GM12878 (cell line): ENCODE data around the gene ANO10. TPM values are rescaled to one million over a fixed set of nuclear protein-coding genes. Genes with fewer than 3 reads are reported as not detected.

Experiments used
- ATAC-seq: fragments of 200-7000 bp; cut with Tn5 transposase; 3 replicates; pipeline ENCODE4 v1.9.1; 2020; ENCODE audit warnings: mild to moderate bottlenecking, moderate library complexity
- BruUV-seq: library from RNA; stranded (reverse); fragments of 400-500 nt; replicated peaks from 2 replicates; lab custom pipeline; 2021; lab: Mats Ljungman, UMichigan
- CTCF ChIA-PET: fragments of 300-600 bp; sonication (Branson Sonifier 250); formaldehyde crosslinking; extraction: SDS; loops from one replicate; lab custom pipeline; 2021; ENCODE audit warnings: inconsistent platforms; lab: Yijun Ruan, JAX
- POLR2A ChIA-PET: fragments of 350-600 bp; formaldehyde crosslinking; extraction: SDS; loops from one replicate; lab custom pipeline; 2021; ENCODE audit warnings: inconsistent platforms; lab: Charles Lee
- RAD21 ChIA-PET: fragments of 300-600 bp; sonication (Branson Sonifier 250); formaldehyde crosslinking; loops from one replicate; lab custom pipeline; 2023; ENCODE audit warnings: antibody characterized with exemption; ENCODE audit not compliant: unreplicated experiment; lab: Charles Lee
- SMC1A ChIA-PET: fragments of 300-600 bp; sonication (Branson Sonifier 250); formaldehyde crosslinking; loops from one replicate; lab custom pipeline; 2023; ENCODE audit not compliant: unreplicated experiment, uncharacterized antibody; lab: Charles Lee
- DNase-seq: peaks from one replicate; pipeline ENCODE4 v3.0.0-alpha.2; 2011; ENCODE audit warnings: low read depth, low spot score
- FAIRE-seq: peaks from 3 replicates; lab custom pipeline; 2011; peaks lifted over from hg19 to GRCh38; lab: Jason Lieb, UNC
- H2AFZ ChIP-seq: 2 replicates; pipeline ENCODE4 v1.6.0; 2011; ENCODE audit warnings: low read depth, low read length, control low read depth; ENCODE audit not compliant: control insufficient read depth
- H3K27ac ChIP-seq: 2 replicates; pipeline ENCODE4 v1.5.1; 2011; ENCODE audit warnings: control low read depth; ENCODE audit not compliant: control insufficient read depth, insufficient read depth
- H3K27me3 ChIP-seq, 2 experiments: replicated peaks in 1 of 2; 2 replicates each; pipeline versions ENCODE4 v1.6.0 to v1.6.1; 2011; ENCODE audit warnings: low read length in 1 of 2; ENCODE audit not compliant: control insufficient read depth in 2 of 2, insufficient read depth in 2 of 2
- H3K36me3 ChIP-seq, 2 experiments: 2 replicates each; pipeline ENCODE4 v1.5.1; 2011; ENCODE audit warnings: low read length in 1 of 2; ENCODE audit not compliant: control insufficient read depth in 2 of 2, insufficient read depth in 2 of 2
- H3K4me1 ChIP-seq: 2 replicates; pipeline ENCODE4 v1.6.1; 2011; ENCODE audit warnings: mild to moderate bottlenecking, low read length, moderate library complexity, mixed read lengths; ENCODE audit not compliant: control insufficient read depth, insufficient read depth
- H3K4me2 ChIP-seq: 2 replicates; pipeline ENCODE4 v1.6.0; 2011; ENCODE audit warnings: control low read depth; ENCODE audit not compliant: control insufficient read depth, insufficient read depth
- H3K4me3 ChIP-seq: fragments of 200-600 bp; sonication (generic); 2 replicates; pipeline ENCODE4 v1.5.1; 2016
- H3K79me2 ChIP-seq: 2 replicates; pipeline ENCODE4 v1.6.0; 2011; ENCODE audit warnings: low read length; ENCODE audit not compliant: control insufficient read depth, insufficient read depth
- H3K9ac ChIP-seq: 2 replicates; pipeline ENCODE4 v1.8.0; 2011; ENCODE audit warnings: low read length, control low read depth, mixed read lengths; ENCODE audit not compliant: control insufficient read depth, insufficient read depth
- H3K9me3 ChIP-seq: replicated peaks from 3 replicates; pipeline ENCODE4 v1.5.1; 2011; ENCODE audit warnings: mild to moderate bottlenecking, low read length; ENCODE audit not compliant: control insufficient read depth, insufficient read depth
- H4K20me1 ChIP-seq: 2 replicates; pipeline ENCODE4 v1.6.0; 2011; ENCODE audit not compliant: control insufficient read depth, insufficient read depth
- BACH1 ChIP-seq: fragments of 450-650 bp; IDR thresholded peaks from 2 replicates; pipeline ENCODE4 v1.6.1; 2017; ENCODE audit warnings: mild to moderate bottlenecking, borderline replicate concordance
- CHD4 ChIP-seq: fragments of 200-600 bp; sonication (generic); IDR thresholded peaks from 2 replicates; pipeline ENCODE4 v1.6.1; 2016; ENCODE audit warnings: mild to moderate bottlenecking
- DPF2 ChIP-seq: fragments of 450-650 bp; IDR thresholded peaks from 2 replicates; pipeline ENCODE4 v1.6.1; 2017; ENCODE audit warnings: mild to moderate bottlenecking
- FOXM1 ChIP-seq: IDR thresholded peaks from 2 replicates; pipeline ENCODE4 v1.6.1; 2012; ENCODE audit warnings: low read depth, mild to moderate bottlenecking, inconsistent platforms, low read length, moderate library complexity
- NFIC ChIP-seq: IDR thresholded peaks from 2 replicates; pipeline ENCODE4 v1.6.1; 2012; ENCODE audit warnings: low read depth, mild to moderate bottlenecking, inconsistent platforms, low read length, moderate library complexity
- NFYA ChIP-seq: IDR thresholded peaks from 2 replicates; pipeline ENCODE4 v1.6.1; 2011; ENCODE audit warnings: low read depth, mild to moderate bottlenecking, low read length, improper control_type of control experiment, borderline replicate concordance
- POLR2AphosphoS5 ChIP-seq: IDR thresholded peaks from 2 replicates; pipeline ENCODE4 v1.6.1; 2011; ENCODE audit warnings: mild to moderate bottlenecking, low read length, inconsistent platforms
- SMAD1 ChIP-seq: fragments of 450-650 bp; IDR thresholded peaks from 2 replicates; pipeline ENCODE4 v1.6.1; 2018; ENCODE audit warnings: mild to moderate bottlenecking, low read depth; ENCODE audit not compliant: partially characterized antibody
- SMAD5 ChIP-seq: IDR thresholded peaks from 2 replicates; pipeline ENCODE4 v1.6.1; 2016; ENCODE audit warnings: antibody characterized with exemption, low read depth
- WRNIP1 ChIP-seq: IDR thresholded peaks from 2 replicates; pipeline ENCODE4 v1.6.1; 2011; ENCODE audit warnings: low read depth, low read length, improper control_type of control experiment, borderline replicate concordance
- WGBS: methylation state at CpG from one replicate; pipeline ENCODE4 v1.1.6; 2016; ENCODE audit warnings: low lambda C conversion rate; ENCODE audit not compliant: insufficient replicate concordance, insufficient coverage; ENCODE audit errors: missing lambda C conversion rate; 5-methylcytosine and 5-hydroxymethylcytosine counted together
- in situ Hi-C: fragments of 300-500 bp; cut with MboI; formaldehyde crosslinking; loops from 9 replicates; pipeline ENCODE4 v1.14.3; 2018; ENCODE audit warnings: mixed read lengths
- intact Hi-C: fragments of 100-400 bp; cut with micrococcal nuclease; formaldehyde crosslinking; loops from one replicate; pipeline ENCODE4 v1.14.2; 2022; ENCODE audit not compliant: unreplicated experiment
- polyA plus RNA-seq, 11 experiments: library from polyadenylated mRNA; depleted of rRNA in 4 of 11; unstranded in 6 of 11; stranded (reverse) in 5 of 11; fragments of >200 nt; fragmentation: Nextera tagmentation in 4 of 11; fragmentation: Illumina TruSeq in 1 of 11; extraction: Ambion mirVana in 4 of 11; extraction: Trizol in 1 of 11; gene quantifications; 1 replicate in 1 of 11; 2 replicates in 10 of 11; pipeline versions ENCODE4 v1.2.1 to v1.2.3, GENCODE V29; 2011 to 2016; ENCODE audit warnings: inconsistent platforms in 2 of 11, missing spikeins in 2 of 11, low read depth in 1 of 11
- total RNA-seq, 4 experiments: library from RNA; depleted of rRNA in 3 of 4; stranded (reverse); fragments of >200 nt in 3 of 4; fragmentation: Illumina TruSeq in 1 of 4; extraction: Trizol in 1 of 4; gene quantifications; 2 replicates each; pipeline versions ENCODE4 v1.2.1 to v1.2.3, GENCODE V29; 2013 to 2021
- TF ChIP-seq, protein P1 (sequence below): IDR thresholded peaks from 2 replicates; pipeline ENCODE4 v1.6.1; 2012; ENCODE audit warnings: improper control_type of control experiment, low read depth, low read length; ENCODE audit not compliant: insufficient replicate concordance
- TF ChIP-seq, protein P2 (sequence below), 3 experiments: IDR thresholded peaks in 2 of 3; conservative IDR thresholded peaks in 1 of 3; 2 replicates each; pipeline ENCODE4 v1.5.1; 2011; ENCODE audit warnings: low read depth in 3 of 3, low read length in 3 of 3, mild to moderate bottlenecking in 3 of 3, control low read depth in 2 of 3, moderate library complexity in 2 of 3, inconsistent platforms in 1 of 3, mixed read lengths in 1 of 3; ENCODE audit not compliant: control insufficient read depth in 2 of 3, insufficient read depth in 1 of 3; ENCODE audit errors: extremely low read depth in 1 of 3

The ANO10 gene
- total and polyA plus RNA-seq, 10 of the 15 experiments (the other 5 are each of a cell fraction or from before 2014, with no cell fraction given) = 0.29 to 21.9 (median 1.6) TPM

DNA sequence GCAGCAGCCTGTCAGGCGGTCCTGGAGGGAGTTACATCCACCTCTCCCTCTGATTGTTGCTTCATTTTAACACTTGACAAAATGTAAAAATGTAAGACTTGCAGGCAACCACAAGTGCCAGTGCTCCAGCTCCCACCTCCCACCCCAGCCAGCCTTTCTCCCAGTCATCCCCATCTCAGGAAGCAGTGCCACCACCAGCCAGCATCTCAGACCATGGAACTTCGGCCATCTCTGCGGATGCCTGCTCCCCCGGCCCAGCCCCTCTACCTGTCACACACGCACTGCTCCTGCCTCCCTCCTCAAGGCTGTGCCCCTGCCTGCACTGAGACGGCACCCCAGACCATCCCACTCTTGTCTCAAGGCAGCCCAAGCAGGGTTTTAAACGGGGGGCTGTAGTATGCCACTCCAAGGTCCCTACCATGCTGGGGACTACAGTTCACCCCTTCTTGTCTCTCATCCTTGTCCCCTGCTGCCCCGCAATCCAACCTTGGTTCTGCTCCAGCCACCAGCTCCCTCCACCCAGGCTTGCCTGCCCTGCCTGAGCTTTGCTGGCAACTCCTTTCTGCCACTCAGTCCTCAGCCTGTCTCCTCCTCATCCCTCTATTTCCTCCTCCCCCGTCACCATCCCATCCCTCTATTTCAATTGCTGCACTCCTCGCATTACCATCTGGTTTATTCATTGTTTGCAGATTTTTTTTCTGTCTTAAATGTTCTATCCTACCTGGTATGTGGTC is 249.6 kb downstream of the ANO10 start:
- intact Hi-C loops = loop anchor here (10.0 kb wide), 1 partner anchor 147 kb away; no protein-coding TSS in a partner anchor
- Histone ChIP-seq H3K79me2 (no peaks in the 10 kb centered on the region), H3K27me3 (peaks cover 0 to 2% of the 10 kb centered on the region in 2 experiments; a peak in 1 of 4 replicates), H2AFZ (no peak overlapping the region), H3K4me2 (no peak overlapping the region), H4K20me1 (no peaks in the 10 kb centered on the region; the same call in 1 of the 2 replicates), H3K36me3 (no peaks in the 10 kb centered on the region), H3K4me3 (no peak overlapping the region), H3K9ac (no peak overlapping the region), H3K27ac (no peak overlapping the region), H3K9me3 (no peaks in the 10 kb centered on the region), H3K4me1 (no peaks in the 10 kb centered on the region)
- ChIA-PET CTCF (interaction anchor here (1.2 kb wide), 1 partner anchor 210 kb away, joined by 3 read pairs; no protein-coding TSS in a partner anchor), RAD21 (no interaction called here), POLR2A (no interaction called here), SMC1A (interaction anchor here (2.2 kb wide), 1 partner anchor 210 kb away, joined by 6 read pairs; no protein-coding TSS in a partner anchor)
- no TSS peak for BruUV-seq
- no peak for FAIRE-seq
- no peak for ATAC-seq
- DNase-seq = no peak
- WGBS = 15% methylated on average over 10 of the region's 10 CpGs
- in situ Hi-C loops = loop anchor here (10.0 kb wide), 1 partner anchor 407 kb away; no protein-coding TSS in a partner anchor
- no peak for TF ChIP-seq BACH1
- no peak for TF ChIP-seq DPF2
- TF ChIP-seq SMAD1 = no peak
- no peak for TF ChIP-seq FOXM1
- TF ChIP-seq SMAD5 = no peak
- TF ChIP-seq WRNIP1 = no peak
- TF ChIP-seq NFYA = no peak
- TF ChIP-seq, protein P1, sequence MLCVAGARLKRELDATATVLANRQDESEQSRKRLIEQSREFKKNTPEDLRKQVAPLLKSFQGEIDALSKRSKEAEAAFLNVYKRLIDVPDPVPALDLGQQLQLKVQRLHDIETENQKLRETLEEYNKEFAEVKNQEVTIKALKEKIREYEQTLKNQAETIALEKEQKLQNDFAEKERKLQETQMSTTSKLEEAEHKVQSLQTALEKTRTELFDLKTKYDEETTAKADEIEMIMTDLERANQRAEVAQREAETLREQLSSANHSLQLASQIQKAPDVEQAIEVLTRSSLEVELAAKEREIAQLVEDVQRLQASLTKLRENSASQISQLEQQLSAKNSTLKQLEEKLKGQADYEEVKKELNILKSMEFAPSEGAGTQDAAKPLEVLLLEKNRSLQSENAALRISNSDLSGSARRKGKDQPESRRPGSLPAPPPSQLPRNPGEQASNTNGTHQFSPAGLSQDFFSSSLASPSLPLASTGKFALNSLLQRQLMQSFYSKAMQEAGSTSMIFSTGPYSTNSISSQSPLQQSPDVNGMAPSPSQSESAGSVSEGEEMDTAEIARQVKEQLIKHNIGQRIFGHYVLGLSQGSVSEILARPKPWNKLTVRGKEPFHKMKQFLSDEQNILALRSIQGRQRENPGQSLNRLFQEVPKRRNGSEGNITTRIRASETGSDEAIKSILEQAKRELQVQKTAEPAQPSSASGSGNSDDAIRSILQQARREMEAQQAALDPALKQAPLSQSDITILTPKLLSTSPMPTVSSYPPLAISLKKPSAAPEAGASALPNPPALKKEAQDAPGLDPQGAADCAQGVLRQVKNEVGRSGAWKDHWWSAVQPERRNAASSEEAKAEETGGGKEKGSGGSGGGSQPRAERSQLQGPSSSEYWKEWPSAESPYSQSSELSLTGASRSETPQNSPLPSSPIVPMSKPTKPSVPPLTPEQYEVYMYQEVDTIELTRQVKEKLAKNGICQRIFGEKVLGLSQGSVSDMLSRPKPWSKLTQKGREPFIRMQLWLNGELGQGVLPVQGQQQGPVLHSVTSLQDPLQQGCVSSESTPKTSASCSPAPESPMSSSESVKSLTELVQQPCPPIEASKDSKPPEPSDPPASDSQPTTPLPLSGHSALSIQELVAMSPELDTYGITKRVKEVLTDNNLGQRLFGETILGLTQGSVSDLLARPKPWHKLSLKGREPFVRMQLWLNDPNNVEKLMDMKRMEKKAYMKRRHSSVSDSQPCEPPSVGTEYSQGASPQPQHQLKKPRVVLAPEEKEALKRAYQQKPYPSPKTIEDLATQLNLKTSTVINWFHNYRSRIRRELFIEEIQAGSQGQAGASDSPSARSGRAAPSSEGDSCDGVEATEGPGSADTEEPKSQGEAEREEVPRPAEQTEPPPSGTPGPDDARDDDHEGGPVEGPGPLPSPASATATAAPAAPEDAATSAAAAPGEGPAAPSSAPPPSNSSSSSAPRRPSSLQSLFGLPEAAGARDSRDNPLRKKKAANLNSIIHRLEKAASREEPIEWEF = no peak
- TF ChIP-seq, protein P2, sequence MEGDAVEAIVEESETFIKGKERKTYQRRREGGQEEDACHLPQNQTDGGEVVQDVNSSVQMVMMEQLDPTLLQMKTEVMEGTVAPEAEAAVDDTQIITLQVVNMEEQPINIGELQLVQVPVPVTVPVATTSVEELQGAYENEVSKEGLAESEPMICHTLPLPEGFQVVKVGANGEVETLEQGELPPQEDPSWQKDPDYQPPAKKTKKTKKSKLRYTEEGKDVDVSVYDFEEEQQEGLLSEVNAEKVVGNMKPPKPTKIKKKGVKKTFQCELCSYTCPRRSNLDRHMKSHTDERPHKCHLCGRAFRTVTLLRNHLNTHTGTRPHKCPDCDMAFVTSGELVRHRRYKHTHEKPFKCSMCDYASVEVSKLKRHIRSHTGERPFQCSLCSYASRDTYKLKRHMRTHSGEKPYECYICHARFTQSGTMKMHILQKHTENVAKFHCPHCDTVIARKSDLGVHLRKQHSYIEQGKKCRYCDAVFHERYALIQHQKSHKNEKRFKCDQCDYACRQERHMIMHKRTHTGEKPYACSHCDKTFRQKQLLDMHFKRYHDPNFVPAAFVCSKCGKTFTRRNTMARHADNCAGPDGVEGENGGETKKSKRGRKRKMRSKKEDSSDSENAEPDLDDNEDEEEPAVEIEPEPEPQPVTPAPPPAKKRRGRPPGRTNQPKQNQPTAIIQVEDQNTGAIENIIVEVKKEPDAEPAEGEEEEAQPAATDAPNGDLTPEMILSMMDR (IDR thresholded peaks at IDR 0.05 in 2 of 3, conservative IDR thresholded peaks at IDR 0.05 in 1 of 3; ENCODE audit: control insufficient read depth in 2 of 3, extremely low read depth in 1 of 3, insufficient read depth in 1 of 3, low read depth in 3 of 3, low read length in 3 of 3) = no peak
- TF ChIP-seq POLR2AphosphoS5 = no peak
- no peak for TF ChIP-seq CHD4
- no peak for TF ChIP-seq NFIC
